Stimulated activated effector memory CD8-positive, alpha-beta T cell treated with anti-CD3 and anti-CD28 coated beads, Interleukin-12 subunit alpha, Interleukin-12 subunit beta, amount 100 ng/mL, for 72 hours (primary cell): ENCODE results near the gene FADD.

Source experiments
- ATAC-seq: fragments of 150-1000 bp; cut with Tn5 transposase; 2 replicates; pipeline ENCODE4 v1.10.0; 2021
- DNase-seq, 2 donors: peaks; one replicate each; pipeline ENCODE4 v3.0.0; 2021 to 2022; ENCODE audit warnings: low spot score in 2 of 2
- H3K27ac Mint-ChIP-seq: one replicate; pipeline ENCODE4 v1.8.0; 2022; ENCODE audit warnings: mild to moderate bottlenecking, mixed read lengths
- H3K36me3 Mint-ChIP-seq: one replicate; pipeline ENCODE4 v1.8.0; 2022; ENCODE audit warnings: mild to moderate bottlenecking, mixed read lengths
- H3K4me1 Mint-ChIP-seq: one replicate; pipeline ENCODE4 v1.8.0; 2022; ENCODE audit warnings: mixed read lengths
- H3K4me3 Mint-ChIP-seq: one replicate; pipeline ENCODE4 v1.8.0; 2022; ENCODE audit warnings: mild to moderate bottlenecking, mixed read lengths
- H3K9me3 Mint-ChIP-seq: one replicate; pipeline ENCODE4 v1.8.0; 2022; ENCODE audit warnings: mixed read lengths

Gene FADD

GRCh38 chr11:70173018-70173417 is 30.1 kb upstream of the FADD start:
- no peak overlapping the region for H3K4me3 Mint-ChIP-seq
- H3K4me1 Mint-ChIP-seq: no peaks in the 10 kb centered on the region
- no peaks in the 10 kb centered on the region for H3K36me3 Mint-ChIP-seq
- DNase-seq: no peak
- H3K9me3 Mint-ChIP-seq: no peaks in the 10 kb centered on the region
- H3K27ac Mint-ChIP-seq: no peak overlapping the region
- ATAC-seq: no peak

GRCh38 chr11:70174547-70175235 is 28.4 kb upstream of the FADD start:
- Mint-ChIP-seq H3K27ac (no peak overlapping the region), H3K9me3 (no peaks in the 10 kb centered on the region), H3K4me1 (no peaks in the 10 kb centered on the region), H3K4me3 (no peak overlapping the region), H3K36me3 (no peaks in the 10 kb centered on the region)
- DNase-seq: no peak
- no peak for ATAC-seq

GRCh38 chr11:70175236-70175698 is 27.8 kb upstream of the FADD start:
- Mint-ChIP-seq H3K27ac (no peak overlapping the region), H3K9me3 (no peaks in the 10 kb centered on the region), H3K4me1 (no peaks in the 10 kb centered on the region), H3K4me3 (no peak overlapping the region), H3K36me3 (no peaks in the 10 kb centered on the region)
- DNase-seq (no peak), ATAC-seq (no peak)

DNA sequence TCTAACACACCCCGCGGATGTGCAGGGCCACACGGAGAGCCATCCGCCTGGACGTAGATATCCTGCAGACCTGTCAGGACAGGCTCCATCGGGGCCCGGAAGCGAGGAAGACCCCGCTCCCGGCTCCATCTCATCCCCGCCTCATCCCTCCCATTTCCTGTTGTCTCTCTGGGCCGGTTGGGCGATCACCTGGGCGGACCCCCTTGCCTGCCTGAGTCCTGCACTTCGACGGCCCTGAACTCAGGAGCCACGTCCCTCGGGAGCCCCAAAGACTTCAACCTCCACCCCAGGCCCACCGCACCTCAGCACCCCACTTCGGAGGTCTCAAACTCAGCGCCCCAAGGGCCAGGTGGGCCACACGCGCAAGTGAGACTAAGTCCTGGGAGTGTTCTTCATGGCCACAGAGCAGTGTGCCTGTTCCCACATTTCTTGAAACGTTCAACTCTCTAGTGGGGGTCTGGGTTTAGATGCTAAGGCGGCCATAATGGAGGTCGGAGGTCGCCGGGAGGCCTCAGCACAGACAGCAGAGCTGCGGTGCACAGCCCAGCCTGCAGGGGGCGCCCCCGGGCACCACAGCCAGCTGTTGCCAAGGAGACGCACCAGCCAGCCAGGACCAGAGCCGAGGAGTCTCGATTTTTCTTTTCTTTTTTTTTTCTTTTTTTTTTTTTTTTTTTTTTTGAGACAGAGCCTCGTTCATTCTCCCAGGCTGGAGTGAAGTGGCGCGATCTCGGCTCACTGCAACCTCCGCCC is 26.0 kb upstream of the FADD start:
- no peaks in the 10 kb centered on the region for H3K36me3 Mint-ChIP-seq
- no peak overlapping the region for H3K27ac Mint-ChIP-seq
- no peaks in the 10 kb centered on the region for H3K4me1 Mint-ChIP-seq
- peak; percentile 53 for ATAC-seq
- no peak overlapping the region for H3K4me3 Mint-ChIP-seq
- peak; percentile 54 to 79 for DNase-seq
- H3K9me3 Mint-ChIP-seq: no peaks in the 10 kb centered on the region

GRCh38 chr11:70180906-70181305 is 22.2 kb upstream of the FADD start:
- H3K9me3 Mint-ChIP-seq: no peaks in the 10 kb centered on the region
- DNase-seq (no peak), ATAC-seq (no peak)
- H3K4me3 Mint-ChIP-seq: no peak overlapping the region
- H3K4me1 Mint-ChIP-seq: no peaks in the 10 kb centered on the region
- no peak overlapping the region for H3K27ac Mint-ChIP-seq
- no peaks in the 10 kb centered on the region for H3K36me3 Mint-ChIP-seq

DNA sequence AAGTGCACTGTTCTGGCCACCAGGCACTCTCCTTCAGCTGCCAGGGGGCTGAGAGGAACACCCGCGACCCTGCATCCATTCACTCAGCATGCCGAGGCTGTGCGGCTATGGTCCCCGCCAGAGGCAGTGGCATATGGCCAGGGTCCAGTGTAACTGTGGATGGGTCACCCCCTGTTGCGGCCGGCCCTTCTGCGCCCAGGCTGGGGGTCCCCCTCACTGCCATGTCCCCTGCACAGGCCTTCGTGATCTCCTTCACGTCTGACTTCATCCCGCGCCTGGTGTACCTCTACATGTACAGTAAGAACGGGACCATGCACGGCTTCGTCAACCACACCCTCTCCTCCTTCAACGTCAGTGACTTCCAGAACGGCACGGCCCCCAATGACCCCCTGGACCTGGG is 20.8 kb upstream of the FADD start:
- DNase-seq (no peak), ATAC-seq (no peak)
- H3K9me3 Mint-ChIP-seq: no peaks in the 10 kb centered on the region
- H3K36me3 Mint-ChIP-seq: no peaks in the 10 kb centered on the region
- no peaks in the 10 kb centered on the region for H3K4me1 Mint-ChIP-seq
- H3K4me3 Mint-ChIP-seq: no peak overlapping the region
- no peak overlapping the region for H3K27ac Mint-ChIP-seq

GRCh38 chr11:70183032-70183431 is 20.1 kb upstream of the FADD start:
- no peak overlapping the region for H3K27ac Mint-ChIP-seq
- DNase-seq (no peak), ATAC-seq (no peak)
- no peak overlapping the region for H3K4me3 Mint-ChIP-seq
- no peaks in the 10 kb centered on the region for H3K36me3 Mint-ChIP-seq
- H3K4me1 Mint-ChIP-seq: no peaks in the 10 kb centered on the region
- no peaks in the 10 kb centered on the region for H3K9me3 Mint-ChIP-seq

DNA sequence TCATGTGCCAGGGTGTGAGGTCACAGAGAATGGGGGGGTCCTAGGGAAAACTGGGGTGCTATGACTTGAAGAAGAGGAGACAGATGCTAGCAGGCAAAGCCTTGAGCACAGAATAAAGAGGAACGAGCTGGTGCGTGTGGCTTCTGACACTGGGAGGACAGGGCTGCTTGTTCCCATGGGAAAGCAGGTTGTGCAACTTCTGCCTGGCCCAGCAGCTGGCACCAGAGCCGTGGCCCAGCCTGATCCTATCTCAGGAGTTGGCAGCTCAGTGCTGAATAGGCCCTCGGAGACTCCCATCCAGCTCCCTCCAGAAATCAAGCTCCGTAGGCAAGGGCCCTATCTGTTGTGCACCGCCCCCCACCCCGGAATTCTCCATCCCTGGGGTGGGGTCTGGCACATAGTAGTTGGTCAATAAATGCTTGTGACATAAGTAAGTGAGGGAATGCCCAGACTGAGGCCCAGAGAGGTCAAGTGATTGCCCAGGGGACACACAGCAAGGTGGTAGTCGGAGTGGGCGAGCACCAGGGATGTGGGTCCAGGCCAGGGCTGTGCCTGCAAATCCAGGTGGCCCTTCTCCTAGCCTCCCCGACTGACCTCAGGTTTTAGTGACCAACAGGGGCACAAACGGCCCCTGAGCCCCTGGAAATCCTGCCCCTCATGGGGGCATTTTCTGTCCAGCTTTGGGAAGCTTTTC is 19.5 kb upstream of the FADD start:
- Mint-ChIP-seq H3K27ac (no peak overlapping the region), H3K4me3 (no peak overlapping the region)

DNA sequence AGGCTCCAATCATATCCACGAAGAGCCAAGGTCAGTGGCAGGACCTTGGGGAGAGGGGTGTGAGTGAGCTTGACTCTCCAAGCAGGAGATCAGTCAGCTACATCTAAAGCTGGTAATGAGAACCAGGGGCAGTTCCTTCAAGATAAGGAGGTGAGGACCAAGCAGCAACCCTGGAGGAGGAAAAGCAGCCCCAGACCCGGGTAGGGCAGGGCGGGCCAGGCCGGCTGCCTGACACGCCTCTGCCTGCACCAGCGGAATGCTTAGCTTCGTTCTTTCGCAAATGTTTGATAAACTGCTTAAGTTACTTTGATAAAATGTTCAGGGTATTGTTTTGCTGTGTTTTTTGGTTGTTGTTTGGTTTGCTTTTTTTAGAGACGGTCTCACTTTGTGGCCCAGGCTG is 18.7 kb upstream of the FADD start:
- ATAC-seq: no peak

More for the DNA sequence above, 19.5 kb upstream of the FADD start:
- Mint-ChIP-seq H3K4me1 (no peaks in the 10 kb centered on the region), H3K9me3 (no peaks in the 10 kb centered on the region), H3K36me3 (no peaks in the 10 kb centered on the region)
- DNase-seq (no peak), ATAC-seq (no peak)

GRCh38 chr11:70185348-70186055 is 17.6 kb upstream of the FADD start:
- H3K36me3 Mint-ChIP-seq: no peaks in the 10 kb centered on the region
- H3K27ac Mint-ChIP-seq: no peak overlapping the region
- no peaks in the 10 kb centered on the region for H3K9me3 Mint-ChIP-seq
- no peak overlapping the region for H3K4me3 Mint-ChIP-seq
- DNase-seq (no peak), ATAC-seq (no peak)
- no peaks in the 10 kb centered on the region for H3K4me1 Mint-ChIP-seq

More for the DNA sequence above, 18.7 kb upstream of the FADD start:
- no peak overlapping the region for H3K27ac Mint-ChIP-seq
- no peaks in the 10 kb centered on the region for H3K36me3 Mint-ChIP-seq
- no peaks in the 10 kb centered on the region for H3K9me3 Mint-ChIP-seq
- no peak for DNase-seq
- no peak overlapping the region for H3K4me3 Mint-ChIP-seq
- no peaks in the 10 kb centered on the region for H3K4me1 Mint-ChIP-seq

GRCh38 chr11:70186420-70186819 is 16.7 kb upstream of the FADD start:
- Mint-ChIP-seq H3K4me3 (no peak overlapping the region), H3K36me3 (no peaks in the 10 kb centered on the region), H3K27ac (no peak overlapping the region), H3K9me3 (no peaks in the 10 kb centered on the region), H3K4me1 (peaks cover 5% of the 10 kb centered on the region)
- DNase-seq (no peak), ATAC-seq (no peak)

DNA sequence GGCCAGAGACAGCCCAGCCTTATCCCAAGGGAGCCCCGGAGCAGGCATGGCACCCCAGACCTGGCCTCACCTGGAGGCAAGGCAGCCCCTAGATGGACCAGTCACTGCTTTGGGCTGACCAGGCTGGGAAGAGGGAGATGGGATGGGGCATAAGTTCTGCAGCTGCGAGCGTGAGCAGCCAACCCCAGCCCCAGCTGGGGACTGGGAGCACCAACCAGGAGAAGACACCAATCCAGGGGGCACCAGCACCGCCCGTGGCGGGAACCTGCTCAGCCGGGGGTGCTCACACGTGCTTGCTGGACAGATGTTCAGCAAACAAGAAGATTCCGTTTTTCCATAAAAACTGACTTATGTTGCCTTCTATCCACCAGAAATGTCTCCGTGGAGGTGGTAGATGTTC is 16.2 kb upstream of the FADD start:
- DNase-seq (no peak), ATAC-seq (no peak)
- no peaks in the 10 kb centered on the region for H3K36me3 Mint-ChIP-seq
- no peak overlapping the region for H3K4me3 Mint-ChIP-seq
- H3K27ac Mint-ChIP-seq: no peak overlapping the region
- H3K4me1 Mint-ChIP-seq: peaks cover 8% of the 10 kb centered on the region
- H3K9me3 Mint-ChIP-seq: no peaks in the 10 kb centered on the region

- Mint-ChIP-seq H3K4me3 (no peak overlapping the region), H3K9me3 (no peaks in the 10 kb centered on the region), H3K27ac (no peak overlapping the region), H3K36me3 (no peaks in the 10 kb centered on the region), H3K4me1 (peaks cover 8% of the 10 kb centered on the region)
- no peak for DNase-seq
- ATAC-seq: no peak
Measured at GRCh38 chr11:70187771-70188170, 15.3 kb upstream of the FADD start.

DNA sequence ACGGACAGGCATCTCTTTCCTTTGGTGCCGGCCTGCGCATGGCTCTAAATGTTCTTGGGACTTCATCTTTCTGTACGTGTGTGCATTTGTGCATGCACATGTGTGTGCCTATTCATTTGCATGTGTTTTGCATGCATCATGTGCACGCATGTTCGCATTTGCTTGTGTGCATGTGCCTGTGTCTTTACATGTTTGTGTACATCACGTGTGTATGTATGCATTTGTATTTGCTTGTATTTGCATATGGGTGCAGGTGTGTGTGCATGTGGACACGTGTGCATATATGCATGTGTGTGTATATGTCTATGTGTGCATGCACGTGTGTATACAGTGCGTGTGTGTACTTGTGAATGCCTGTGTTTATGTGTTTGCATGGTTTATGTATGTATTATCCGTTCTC is 13.5 kb upstream of the FADD start:
- DNase-seq: no peak
- H3K9me3 Mint-ChIP-seq: no peaks in the 10 kb centered on the region
- peaks cover 8% of the 10 kb centered on the region for H3K4me1 Mint-ChIP-seq
- ATAC-seq: no peak
- no peak overlapping the region for H3K27ac Mint-ChIP-seq
- H3K4me3 Mint-ChIP-seq: no peak overlapping the region
- no peaks in the 10 kb centered on the region for H3K36me3 Mint-ChIP-seq

DNA sequence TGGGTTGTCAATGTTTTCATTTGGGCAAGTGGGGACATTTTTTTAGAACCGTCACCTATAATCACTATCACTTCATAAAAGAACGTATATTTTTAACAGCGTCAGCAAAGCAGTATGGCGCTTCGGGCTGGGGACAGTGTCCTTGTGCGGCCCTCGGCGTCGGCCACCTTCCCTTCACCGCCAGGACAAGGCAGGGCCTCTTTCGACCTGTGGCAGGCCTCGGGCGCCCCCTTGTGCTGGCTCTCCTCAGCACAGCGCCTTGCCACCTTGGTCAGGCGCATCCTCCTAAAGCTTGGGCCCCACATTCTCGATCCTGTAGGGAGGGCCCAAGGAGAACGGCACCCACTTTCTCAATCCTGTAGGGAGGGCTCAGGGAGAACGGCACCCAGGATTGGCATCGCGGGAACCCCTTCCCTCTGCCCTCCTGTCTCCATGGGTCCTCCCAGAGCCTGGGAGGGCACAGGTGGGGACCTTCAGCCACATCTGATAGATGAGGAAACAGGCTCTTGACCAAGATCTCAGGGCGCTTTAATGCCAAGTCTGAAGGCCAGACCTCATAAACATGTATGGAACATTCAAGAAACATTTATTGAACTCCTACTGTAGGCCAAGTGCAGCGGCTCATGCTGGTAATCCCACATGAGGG is 11.5 kb upstream of the FADD start:
- H3K4me1 Mint-ChIP-seq: peaks cover 14% of the 10 kb centered on the region
- no peak overlapping the region for H3K27ac Mint-ChIP-seq
- no peaks in the 10 kb centered on the region for H3K36me3 Mint-ChIP-seq
- no peaks in the 10 kb centered on the region for H3K9me3 Mint-ChIP-seq
- H3K4me3 Mint-ChIP-seq: no peak overlapping the region
- ATAC-seq: peak; percentile 80
- peak; percentile 57 to 80 for DNase-seq
